ENCODE results near the gene CCDC83.
"Not testable (repeated sequence)": the region's sequence is repeated elsewhere in the genome, so short reads cannot be mapped to it uniquely, and the experiment has no call there.

Gene CCDC83

GRCh38 chr11:85848006-85848405 lies 7.2 kb upstream of the CCDC83 start:
- ATAC-seq, result no peak
- TF ChIP-seq ESRRG (CRISPR knock-in tag; IDR thresholded peaks at IDR 0.05), result no peak
- no peak for TF ChIP-seq CSRNP3 (CRISPR knock-in tag; IDR thresholded peaks at IDR 0.05)
- no peak for TF ChIP-seq SNAI2 (CRISPR knock-in tag; IDR thresholded peaks at IDR 0.05)
- TF ChIP-seq CSDC2 (CRISPR knock-in tag; IDR thresholded peaks at IDR 0.05), result no peak
- TF ChIP-seq TOX (CRISPR knock-in tag; IDR thresholded peaks at IDR 0.05; ENCODE audit: borderline replicate concordance), result no peak
- no peak for TF ChIP-seq TCF4 (CRISPR knock-in tag; IDR thresholded peaks at IDR 0.05; ENCODE audit: borderline replicate concordance)
- TF ChIP-seq RARB (CRISPR knock-in tag; IDR thresholded peaks at IDR 0.05), result no peak

- TF ChIP-seq SNAI2 (CRISPR knock-in tag; IDR thresholded peaks at IDR 0.05) (no peak), ISL1 (CRISPR knock-in tag; IDR thresholded peaks at IDR 0.05) (no peak), TSHZ2 (CRISPR knock-in tag; IDR thresholded peaks at IDR 0.05) (no peak), ZFP30 (CRISPR knock-in tag; IDR thresholded peaks at IDR 0.05) (no peak)
Measured at GRCh38 chr11:85848556-85848955, 6.6 kb upstream of the CCDC83 start.

GRCh38 chr11:85852754-85853153 lies 2.4 kb upstream of the CCDC83 start:
- not testable (repeated sequence) for ATAC-seq

More at GRCh38 chr11:85848556-85848955, 6.6 kb upstream of the CCDC83 start:
- no peak for ATAC-seq

- not testable (repeated sequence) for ATAC-seq
Measured at GRCh38 chr11:85853541-85853940, 1.6 kb upstream of the CCDC83 start.

GRCh38 chr11:85854212-85854556 lies 999 bp upstream of the CCDC83 start:
- TF ChIP-seq BACH2 (CRISPR knock-in tag; IDR thresholded peaks at IDR 0.05; ENCODE audit: borderline replicate concordance) (no peak), ZC3H10 (CRISPR knock-in tag; IDR thresholded peaks at IDR 0.05) (no peak), POU6F1 (CRISPR knock-in tag; IDR thresholded peaks at IDR 0.05; ENCODE audit: borderline replicate concordance, low read depth) (no peak), ISL1 (CRISPR knock-in tag; IDR thresholded peaks at IDR 0.05) (no peak), GLIS3 (CRISPR knock-in tag; IDR thresholded peaks at IDR 0.05) (no peak), ZFP3 (CRISPR knock-in tag; IDR thresholded peaks at IDR 0.05) (no peak), PATZ1 (CRISPR knock-in tag; IDR thresholded peaks at IDR 0.05; ENCODE audit: borderline replicate concordance) (no peak), OSR1 (CRISPR knock-in tag; IDR thresholded peaks at IDR 0.05) (no peak), ESRRG (CRISPR knock-in tag; IDR thresholded peaks at IDR 0.05) (no peak), TSHZ2 (CRISPR knock-in tag; IDR thresholded peaks at IDR 0.05) (no peak), ARNTL (CRISPR knock-in tag; IDR thresholded peaks at IDR 0.05; ENCODE audit: borderline replicate concordance, low read depth) (no peak), CREB5 (CRISPR knock-in tag; IDR thresholded peaks at IDR 0.05; ENCODE audit: low read depth) (no peak), ZNF565 (CRISPR knock-in tag; conservative IDR thresholded peaks at IDR 0.05; ENCODE audit: low read depth) (no peak), CSRNP3 (CRISPR knock-in tag; IDR thresholded peaks at IDR 0.05) (no peak), ZNF8 (CRISPR knock-in tag; IDR thresholded peaks at IDR 0.05) (no peak), PPARA (CRISPR knock-in tag; IDR thresholded peaks at IDR 0.05; ENCODE audit: borderline replicate concordance) (no peak), ZFP30 (CRISPR knock-in tag; IDR thresholded peaks at IDR 0.05) (no peak), TOX (CRISPR knock-in tag; IDR thresholded peaks at IDR 0.05; ENCODE audit: borderline replicate concordance) (no peak), CSDC2 (CRISPR knock-in tag; IDR thresholded peaks at IDR 0.05) (no peak)
- no peak for ATAC-seq

Data from SK-N-SH treated with all-trans-retinoic acid at 6 μM for 48 hours (cell line).